ENCODE measurements around the gene KCNJ6. TPM values are rescaled to one million over a fixed set of nuclear protein-coding genes. Genes with fewer than 3 reads are reported as not detected.

KCNJ6 gene
- total and polyA plus RNA-seq, 2 of the 8 experiments (the other 6 are each of a cell fraction or from before 2014, with no cell fraction given), result 0.51 to 1.2 TPM

DNA sequence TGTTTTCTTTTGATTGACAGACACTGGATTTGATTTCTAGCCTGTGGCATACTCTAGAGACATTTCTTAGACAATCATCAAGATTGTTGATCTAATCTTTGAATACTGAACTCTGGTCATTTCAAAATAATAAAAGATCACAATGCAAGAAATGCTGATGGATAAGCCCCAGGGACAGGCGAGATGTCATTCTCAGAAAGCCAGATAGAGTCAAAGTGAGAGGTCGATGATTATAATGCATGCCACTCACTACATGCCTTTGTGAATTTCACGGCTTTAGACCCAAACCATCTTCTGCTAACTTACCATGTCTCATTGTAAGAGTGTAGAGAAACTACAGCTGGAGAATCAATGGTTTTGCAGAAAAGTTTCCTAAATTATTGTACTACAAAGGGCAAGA lies 292.6 kb downstream of the KCNJ6 start:
- Histone ChIP-seq H2AFZ (ENCODE audit: low read length) (no peak overlapping the region), H3K9me3 (ENCODE audit: insufficient read depth in 2 of 2, low read depth in 1 of 2, low read length in 1 of 2) (no peaks in the 10 kb centered on the region), H3K79me2 (ENCODE audit: control insufficient read depth in 1 of 2, insufficient read depth in 2 of 2, low read length in 2 of 2) (no peaks in the 10 kb centered on the region; a peak in 1 of 4 replicates), H2BK20ac (ENCODE audit: low read length) (no peak overlapping the region), H3K14ac (ENCODE audit: insufficient read length) (no peak overlapping the region), H2BK15ac (ENCODE audit: low read length) (no peak overlapping the region), H3K4me2 (ENCODE audit: insufficient read depth in 1 of 2, low read depth in 2 of 2, low read length in 2 of 2) (no peak overlapping the region), H3K36me3 (ENCODE audit: control insufficient read depth in 2 of 4, insufficient read depth in 4 of 4, low read length in 3 of 4) (no peaks in the 10 kb centered on the region), H3K4ac (replicated peaks; ENCODE audit: insufficient read length, low read depth, low read length) (no peak overlapping the region), H4K8ac (ENCODE audit: extremely low read depth, insufficient read depth, low read length) (no peak overlapping the region), H2BK12ac (ENCODE audit: low read depth, low read length) (no peak overlapping the region), H3K27ac (ENCODE audit: low read depth, low read length) (no peak overlapping the region), H2BK5ac (ENCODE audit: low read depth, low read length) (no peak overlapping the region), H4K5ac (ENCODE audit: insufficient read length, low read depth, low read length) (no peak overlapping the region), H3K9ac (replicated peaks in 1 of 4; ENCODE audit: extremely low read depth in 1 of 4, low read depth in 3 of 4, low read length in 3 of 4) (no peak overlapping the region), H3K27me3 (replicated peaks in 1 of 4; ENCODE audit: control insufficient read depth in 3 of 4, extremely low read depth in 1 of 4, insufficient read depth in 3 of 4, low read length in 3 of 4) (no peaks in the 10 kb centered on the region), H2AK5ac (ENCODE audit: low read depth, low read length) (no peak overlapping the region), H3K4me3 (ENCODE audit: extremely low read depth in 1 of 4, insufficient read depth in 2 of 4, low read depth in 3 of 4, low read length in 4 of 4) (no peak overlapping the region), H3K79me1 (ENCODE audit: low read depth, low read length) (no peaks in the 10 kb centered on the region), H4K20me1 (replicated peaks in 1 of 2; ENCODE audit: control insufficient read depth in 1 of 2, insufficient read depth in 2 of 2, low read length in 2 of 2) (no peaks in the 10 kb centered on the region), H3K4me1 (replicated peaks in 1 of 4; ENCODE audit: control insufficient read depth in 3 of 4, insufficient read depth in 4 of 4, low read length in 3 of 4) (peaks cover 1 to 4% (median 4%) of the 10 kb centered on the region in 4 experiments; a peak in 4 of 7 replicates), H4K91ac (replicated peaks; ENCODE audit: insufficient read length, low read length) (no peak overlapping the region), H3K18ac (ENCODE audit: extremely low read depth, low read length) (no peak overlapping the region), H3K23me2 (ENCODE audit: low read depth, low read length) (no peaks in the 10 kb centered on the region), H3K23ac (ENCODE audit: insufficient read length) (no peak overlapping the region), H2BK120ac (replicated peaks; ENCODE audit: low read depth, low read length) (no peak overlapping the region), H3K56ac (replicated peaks; ENCODE audit: insufficient read length, low read depth, low read length) (no peak overlapping the region)
- ChIA-PET CTCF (ENCODE audit: partially characterized antibody) (interaction anchor here (1.3 to 1.5 kb wide), 3 partner anchors 17 to 77 kb away, joined by 4 to 5 read pairs (median 4); no protein-coding TSS in a partner anchor), POLR2A (ENCODE audit: partially characterized antibody) (interaction anchor here (1.2 to 2.3 kb wide), 2 partner anchors 9 to 31 kb away, joined by 3 to 6 read pairs; no protein-coding TSS in a partner anchor)
- WGBS, 2 experiments (ENCODE audit: extremely low coverage in 1 of 2, insufficient coverage in 1 of 2, insufficient read length in 1 of 2, insufficient replicate concordance in 2 of 2, low coverage in 1 of 2, low lambda C conversion rate in 2 of 2, missing lambda C conversion rate in 1 of 2), result 83% methylated on average over 3 of the region's 3 CpGs; no CpG with 5 or more reads in 1 of the 2 experiments
- DNase-seq (ENCODE audit: low read depth in 1 of 2, low spot score in 2 of 2) (no peak), FAIRE-seq (no peak)
- TF ChIP-seq HDAC2 (IDR thresholded peaks at IDR 0.05; ENCODE audit: borderline replicate concordance in 1 of 2, low read depth in 2 of 2, low read length in 2 of 2) (no peak), ZNF274 (IDR thresholded peaks at IDR 0.05; ENCODE audit: borderline replicate concordance, extremely low read depth, low read length) (no peak)
- TF ChIP-seq, protein P1, sequence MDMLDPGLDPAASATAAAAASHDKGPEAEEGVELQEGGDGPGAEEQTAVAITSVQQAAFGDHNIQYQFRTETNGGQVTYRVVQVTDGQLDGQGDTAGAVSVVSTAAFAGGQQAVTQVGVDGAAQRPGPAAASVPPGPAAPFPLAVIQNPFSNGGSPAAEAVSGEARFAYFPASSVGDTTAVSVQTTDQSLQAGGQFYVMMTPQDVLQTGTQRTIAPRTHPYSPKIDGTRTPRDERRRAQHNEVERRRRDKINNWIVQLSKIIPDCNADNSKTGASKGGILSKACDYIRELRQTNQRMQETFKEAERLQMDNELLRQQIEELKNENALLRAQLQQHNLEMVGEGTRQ (IDR thresholded peaks at IDR 0.05; ENCODE audit: low read length), result no peak
